NCI-H2227 (cell line): ENCODE measurements around the gene ITGA1.

Experiments
- DNase-seq: peaks from one replicate; lab custom pipeline; 2025; ENCODE audit not compliant: unreplicated experiment; lab: John Stamatoyannopoulos, UW

Gene ITGA1

GRCh38 chr5:52894451-52894850, 106.7 kb downstream of the ITGA1 start:
- DNase-seq, result no peak

GRCh38 chr5:52895075-52895474, 107.4 kb downstream of the ITGA1 start:
- DNase-seq, result peak; percentile 5

GRCh38 chr5:52895572-52896413, 108.1 kb downstream of the ITGA1 start:
- DNase-seq, result no peak

GRCh38 chr5:52896534-52897237, 109.0 kb downstream of the ITGA1 start:
- DNase-seq, result no peak

GRCh38 chr5:52897238-52897614, 109.5 kb downstream of the ITGA1 start:
- DNase-seq, result no peak

GRCh38 chr5:52898961-52899680, 111.4 kb downstream of the ITGA1 start:
- DNase-seq, result no peak

- no peak for DNase-seq
Observed at GRCh38 chr5:52903142-52903541, 115.4 kb downstream of the ITGA1 start.

- no peak for DNase-seq
Observed at GRCh38 chr5:52906343-52906742, 118.6 kb downstream of the ITGA1 start.

GRCh38 chr5:52906845-52907244, 119.1 kb downstream of the ITGA1 start:
- DNase-seq, result no peak

GRCh38 chr5:52909192-52909591, 121.5 kb downstream of the ITGA1 start:
- no peak for DNase-seq

- no peak for DNase-seq
Observed at GRCh38 chr5:52910071-52910470, 122.4 kb downstream of the ITGA1 start.

- DNase-seq, result peak; percentile 67
Observed at GRCh38 chr5:52915176-52915875, 127.6 kb downstream of the ITGA1 start.

- no peak for DNase-seq
Observed at GRCh38 chr5:52920929-52921328, 133.2 kb downstream of the ITGA1 start.

- no peak for DNase-seq
Observed at GRCh38 chr5:52922384-52922783, 134.7 kb downstream of the ITGA1 start.

- no peak for DNase-seq
Observed at GRCh38 chr5:52924456-52924855, 136.7 kb downstream of the ITGA1 start.

GRCh38 chr5:52925001-52925400, 137.3 kb downstream of the ITGA1 start:
- DNase-seq, result no peak

- no peak for DNase-seq
Observed at GRCh38 chr5:52928689-52929088, 141.0 kb downstream of the ITGA1 start.

GRCh38 chr5:52938226-52938625, 150.5 kb downstream of the ITGA1 start:
- no peak for DNase-seq

GRCh38 chr5:52943285-52943684, 155.6 kb downstream of the ITGA1 start:
- DNase-seq, result no peak

GRCh38 chr5:52943808-52944207, 156.1 kb downstream of the ITGA1 start:
- DNase-seq, result no peak

- no peak for DNase-seq
Observed at GRCh38 chr5:52945040-52945439, 157.3 kb downstream of the ITGA1 start.
